Stimulated activated naive CD8-positive, alpha-beta T cell treated with anti-CD3 and anti-CD28 coated beads, Interleukin-15, Interleukin-2, amounts not matched to agents 100 U/mL and 50 U/mL, for 24 hours (primary cell): ENCODE measurements around the gene INTS4.
"Not testable (repeated sequence)": the region's sequence is repeated elsewhere in the genome, so short reads cannot be mapped to it uniquely, and the experiment has no call there.

Source experiments
- ATAC-seq: fragments of 150-1000 bp; cut with Tn5 transposase; one replicate; pipeline ENCODE4 v1.10.0; 2021
- DNase-seq: peaks from one replicate; pipeline ENCODE4 v3.0.0; 2021

Gene INTS4

GRCh38 chr11:77994434-77995362 is at the start of gene INTS4:
INTS4 (minus strand) TSS chr11:77994668; CDS start chr11:77994643, 25 bp downstream.
- ATAC-seq = peak; percentile 100

GRCh38 chr11:78041843-78042440 is 47.5 kb upstream of the INTS4 start:
- DNase-seq (no peak), ATAC-seq (no peak)

More at GRCh38 chr11:77994434-77995362, at the start of gene INTS4:
- DNase-seq = peak; percentile 97

GRCh38 chr11:78041380-78041719 is 46.9 kb upstream of the INTS4 start:
- ATAC-seq, DNase-seq: not testable (repeated sequence)

- ATAC-seq (no peak), DNase-seq (peak; percentile 21)
These were observed 46.4 kb upstream of the INTS4 start for GRCh38 chr11:78040691-78041379.

GRCh38 chr11:78039919-78040671 is 45.6 kb upstream of the INTS4 start:
- peak; percentile 62 for DNase-seq
- ATAC-seq = peak; percentile 82

- ATAC-seq = peak; percentile 60
These were observed 45.0 kb upstream of the INTS4 start for GRCh38 chr11:78039391-78039918.

GRCh38 chr11:78038697-78039313 is 44.3 kb upstream of the INTS4 start:
- DNase-seq (no peak), ATAC-seq (no peak)

More at GRCh38 chr11:78039391-78039918, 45.0 kb upstream of the INTS4 start:
- DNase-seq = no peak

- DNase-seq = no peak
- no peak for ATAC-seq
These were observed 43.6 kb upstream of the INTS4 start for GRCh38 chr11:78037825-78038620.

- ATAC-seq (no peak), DNase-seq (no peak)
These were observed 42.6 kb upstream of the INTS4 start for GRCh38 chr11:78037056-78037455.

- DNase-seq = no peak
- no peak for ATAC-seq
These were observed 41.8 kb upstream of the INTS4 start for GRCh38 chr11:78036313-78036712.

GRCh38 chr11:78034623-78035022 is 40.2 kb upstream of the INTS4 start:
- DNase-seq = no peak
- no peak for ATAC-seq

GRCh38 chr11:78033040-78033439 is 38.6 kb upstream of the INTS4 start:
- ATAC-seq (no peak), DNase-seq (no peak)

GRCh38 chr11:78032090-78032489 is 37.6 kb upstream of the INTS4 start:
- DNase-seq (no peak), ATAC-seq (no peak)

GRCh38 chr11:78031629-78032028 is 37.2 kb upstream of the INTS4 start:
- no peak for ATAC-seq
- no peak for DNase-seq

GRCh38 chr11:78030429-78031325 is 36.2 kb upstream of the INTS4 start:
- no peak for ATAC-seq

GRCh38 chr11:78028423-78028822 is 34.0 kb upstream of the INTS4 start:
- not testable (repeated sequence) for DNase-seq, ATAC-seq

More at GRCh38 chr11:78030429-78031325, 36.2 kb upstream of the INTS4 start:
- DNase-seq = no peak

- no peak for ATAC-seq
These were observed 33.3 kb upstream of the INTS4 start for GRCh38 chr11:78027759-78028158.

GRCh38 chr11:78025378-78025777 is 30.9 kb upstream of the INTS4 start:
- no peak for ATAC-seq

More at GRCh38 chr11:78027759-78028158, 33.3 kb upstream of the INTS4 start:
- no peak for DNase-seq

GRCh38 chr11:78023426-78023825 is 29.0 kb upstream of the INTS4 start:
- ATAC-seq (no peak), DNase-seq (no peak)

More at GRCh38 chr11:78025378-78025777, 30.9 kb upstream of the INTS4 start:
- no peak for DNase-seq
